SK-N-SH (cell line): ENCODE results near the gene MACROD1. TPM values are rescaled to one million over a fixed set of nuclear protein-coding genes. Genes with fewer than 3 reads are reported as not detected.

Experiments used
- CTCF ChIA-PET: fragments of 300-600, 350-600 bp; formaldehyde crosslinking; extraction: SDS; loops from one replicate; lab custom pipeline; 2021; lab: Yijun Ruan, JAX
- POLR2A ChIA-PET: fragments of 350-600 bp; sonication (Branson Sonifier 250); formaldehyde crosslinking; extraction: SDS; loops from one replicate; lab custom pipeline; 2020; ENCODE audit warnings: antibody characterized with exemption, inconsistent platforms; lab: Yijun Ruan, JAX
- DNase-seq: peaks from one replicate; pipeline ENCODE4 v3.0.0; 2012
- H2AFZ ChIP-seq: fragments of 200-600 bp; sonication (generic); 2 replicates; pipeline ENCODE4 v1.8.1; 2016; ENCODE audit warnings: antibody characterized with exemption, mild to moderate bottlenecking, low read depth
- H3F3A ChIP-seq: fragments of 200-600 bp; sonication (generic); replicated peaks from 2 replicates; pipeline ENCODE3; 2016; ENCODE audit warnings: antibody characterized with exemption, mild to moderate bottlenecking; ENCODE audit not compliant: insufficient read depth
- H3K27ac ChIP-seq, 2 experiments: fragments of 200-500 bp in 1 of 2; fragments of 200-600 bp in 1 of 2; sonication (Bioruptor generic) in 1 of 2; sonication (generic), shearing (Covaris generic) in 1 of 2; 2 replicates each; pipeline versions ENCODE4 v1.5.1 to v1.6.1; 2014 to 2016; ENCODE audit warnings: low read depth in 2 of 2, inconsistent platforms in 1 of 2, low read length in 1 of 2, mild to moderate bottlenecking in 1 of 2, mixed read lengths in 1 of 2
- H3K27me3 ChIP-seq: fragments of 200-600 bp; sonication (generic), shearing (Covaris generic); 2 replicates; pipeline ENCODE4 v1.6.1; 2016; ENCODE audit warnings: mixed run types; ENCODE audit not compliant: insufficient read depth
- H3K36me3 ChIP-seq, 2 experiments: fragments of 200-500 bp in 1 of 2; fragments of 200-600 bp in 1 of 2; sonication (Bioruptor generic) in 1 of 2; sonication (generic) in 1 of 2; replicated peaks in 1 of 2; 2 replicates each; pipeline versions ENCODE3 to v1.5.1; 2014 to 2016; ENCODE audit warnings: low read length in 1 of 2, mild to moderate bottlenecking in 1 of 2; ENCODE audit not compliant: insufficient read depth in 2 of 2, control insufficient read depth in 1 of 2
- H3K4me1 ChIP-seq, 2 experiments: fragments of 200-500 bp in 1 of 2; fragments of 200-600 bp in 1 of 2; sonication (Bioruptor generic) in 1 of 2; sonication (generic), shearing (Covaris generic) in 1 of 2; 2 replicates each; pipeline versions ENCODE4 v1.5.1 to v1.6.1; 2014 to 2016; ENCODE audit warnings: low read depth in 1 of 2, low read length in 1 of 2, mixed run types in 1 of 2; ENCODE audit not compliant: insufficient read depth in 2 of 2, control insufficient read depth in 1 of 2
- H3K4me2 ChIP-seq: fragments of 200-600 bp; sonication (generic), shearing (Covaris generic); 2 replicates; pipeline ENCODE4 v1.6.1; 2017; ENCODE audit warnings: mixed run types
- H3K4me3 ChIP-seq, 2 experiments: fragments of 200-500 bp in 1 of 2; fragments of 200-600 bp in 1 of 2; sonication (Bioruptor generic) in 1 of 2; sonication (generic), shearing (Covaris generic) in 1 of 2; 2 replicates each; pipeline versions ENCODE4 v1.5.1 to v1.8.1; 2014 to 2016; ENCODE audit warnings: low read depth in 2 of 2, inconsistent platforms in 1 of 2, low read length in 1 of 2, mild to moderate bottlenecking in 1 of 2, mixed read lengths in 1 of 2, moderate library complexity in 1 of 2
- H3K79me2 ChIP-seq: fragments of 200-600 bp; sonication (generic); 2 replicates; pipeline ENCODE4 v1.8.1; 2017; ENCODE audit warnings: mild to moderate bottlenecking; ENCODE audit not compliant: insufficient read depth
- H3K9ac ChIP-seq: fragments of 200-600 bp; sonication (generic); 2 replicates; pipeline ENCODE4 v1.6.1; 2017; ENCODE audit warnings: mixed run types
- H3K9me2 ChIP-seq: fragments of 200-600 bp; sonication (generic); 2 replicates; pipeline ENCODE4 v1.6.1; 2017; ENCODE audit warnings: mixed run types
- H3K9me3 ChIP-seq: fragments of 200-600 bp; sonication (generic); 2 replicates; pipeline ENCODE4 v1.6.1; 2017; ENCODE audit warnings: mixed run types, mild to moderate bottlenecking, moderate library complexity
- H4K20me1 ChIP-seq: fragments of 200-600 bp; sonication (generic); 2 replicates; pipeline ENCODE4 v1.6.1; 2017; ENCODE audit warnings: mild to moderate bottlenecking, mixed run types; ENCODE audit not compliant: insufficient read depth
- CHD2 ChIP-seq: fragments of 150-350 bp; IDR thresholded peaks from 2 replicates; pipeline ENCODE4 v1.6.1; 2018; ENCODE audit warnings: low read length; ENCODE audit not compliant: partially characterized antibody
- FOXM1 ChIP-seq: IDR thresholded peaks from 2 replicates; pipeline ENCODE4 v1.4.0; 2012; ENCODE audit warnings: low read depth, mild to moderate bottlenecking
- GABPA ChIP-seq: IDR thresholded peaks from 2 replicates; pipeline ENCODE4 v1.4.0; 2012; ENCODE audit warnings: low read depth, mild to moderate bottlenecking
- GATA2 ChIP-seq: sonication (generic); formaldehyde crosslinking; IDR thresholded peaks from 2 replicates; pipeline ENCODE4 v1.5.0; 2020; ENCODE audit warnings: mild to moderate bottlenecking, missing genetic modification reagents
- JUND ChIP-seq: IDR thresholded peaks from 2 replicates; pipeline ENCODE4 v1.4.0; 2012
- TAF1 ChIP-seq: IDR thresholded peaks from 2 replicates; pipeline ENCODE4 v1.6.1; 2012; ENCODE audit warnings: low read depth, mild to moderate bottlenecking, low read length, moderate library complexity, borderline replicate concordance
- TEAD4 ChIP-seq: IDR thresholded peaks from 2 replicates; pipeline ENCODE4 v1.4.0; 2012; ENCODE audit warnings: mild to moderate bottlenecking, borderline replicate concordance; ENCODE audit not compliant: insufficient read depth
- WGBS: methylation state at CpG from one replicate; pipeline ENCODE4 v1.1.6; 2017; ENCODE audit warnings: low lambda C conversion rate; 5-methylcytosine and 5-hydroxymethylcytosine counted together
- polyA plus RNA-seq, 3 experiments: library from polyadenylated mRNA; depleted of rRNA; stranded (reverse); fragments of >200 nt; gene quantifications; 2 replicates each; pipeline ENCODE4 v1.2.3, GENCODE V29; 2012
- TF ChIP-seq, protein P1 (sequence below): IDR thresholded peaks from 2 replicates; pipeline ENCODE4 v1.4.0; 2012; ENCODE audit warnings: low read depth, borderline replicate concordance
- TF ChIP-seq, protein P2 (sequence below): IDR thresholded peaks from 2 replicates; pipeline ENCODE4 v1.4.0; 2012; ENCODE audit warnings: low read depth, borderline replicate concordance
- TF ChIP-seq, protein P3 (sequence below): fragments of 200-600 bp; sonication (generic); IDR thresholded peaks from 2 replicates; pipeline ENCODE4 v1.6.1; 2017; ENCODE audit warnings: antibody characterized with exemption, mild to moderate bottlenecking, moderate library complexity

The MACROD1 gene
- polyA plus RNA-seq, 1 of the 3 experiments (the other 2 are of a cell fraction) = 49.1 TPM

DNA sequence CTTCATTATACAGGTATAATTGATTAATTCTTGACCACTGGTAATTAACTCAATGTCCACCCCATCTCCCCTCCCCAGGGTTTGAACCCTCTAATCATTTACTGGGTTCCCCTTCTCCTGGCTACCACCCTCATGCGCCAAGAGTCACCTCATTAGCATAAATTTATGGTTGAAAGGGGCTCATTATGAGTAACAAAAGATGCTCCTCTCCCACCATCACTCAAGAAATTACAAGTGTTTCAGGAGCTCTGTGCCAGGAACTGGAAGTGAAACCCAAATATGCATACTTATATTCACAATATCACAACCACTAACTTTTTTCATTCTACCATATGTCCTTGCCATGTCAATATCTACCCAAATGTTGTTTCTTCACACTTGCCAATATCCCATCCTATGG is 12.3 kb upstream of the MACROD1 start (continued):
- TF ChIP-seq CHD2 (no peak), TEAD4 (no peak), TAF1 (no peak)
- TF ChIP-seq, protein P1, sequence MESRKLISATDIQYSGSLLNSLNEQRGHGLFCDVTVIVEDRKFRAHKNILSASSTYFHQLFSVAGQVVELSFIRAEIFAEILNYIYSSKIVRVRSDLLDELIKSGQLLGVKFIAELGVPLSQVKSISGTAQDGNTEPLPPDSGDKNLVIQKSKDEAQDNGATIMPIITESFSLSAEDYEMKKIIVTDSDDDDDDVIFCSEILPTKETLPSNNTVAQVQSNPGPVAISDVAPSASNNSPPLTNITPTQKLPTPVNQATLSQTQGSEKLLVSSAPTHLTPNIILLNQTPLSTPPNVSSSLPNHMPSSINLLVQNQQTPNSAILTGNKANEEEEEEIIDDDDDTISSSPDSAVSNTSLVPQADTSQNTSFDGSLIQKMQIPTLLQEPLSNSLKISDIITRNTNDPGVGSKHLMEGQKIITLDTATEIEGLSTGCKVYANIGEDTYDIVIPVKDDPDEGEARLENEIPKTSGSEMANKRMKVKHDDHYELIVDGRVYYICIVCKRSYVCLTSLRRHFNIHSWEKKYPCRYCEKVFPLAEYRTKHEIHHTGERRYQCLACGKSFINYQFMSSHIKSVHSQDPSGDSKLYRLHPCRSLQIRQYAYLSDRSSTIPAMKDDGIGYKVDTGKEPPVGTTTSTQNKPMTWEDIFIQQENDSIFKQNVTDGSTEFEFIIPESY = no peak

DNA sequence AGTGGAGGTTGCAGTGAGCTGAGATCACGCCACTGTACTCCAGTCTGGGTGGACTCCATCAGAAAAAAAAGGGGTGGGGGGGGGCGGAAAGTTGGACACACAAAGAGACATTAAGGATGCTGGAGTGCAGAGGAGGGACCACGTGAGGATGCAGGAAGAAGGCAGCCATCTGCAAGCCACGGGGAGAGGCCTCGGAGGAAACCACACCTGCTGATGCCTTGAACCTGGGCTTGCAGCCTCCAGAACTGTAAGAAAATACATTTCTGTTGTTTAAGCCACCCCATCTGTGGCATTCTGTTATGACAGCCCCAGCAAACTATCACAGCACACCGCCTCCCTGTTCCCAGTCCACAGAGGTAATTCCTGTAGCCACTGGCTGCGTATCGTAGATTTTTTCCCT is 10.8 kb upstream of the MACROD1 start:
- POLR2A ChIA-PET = interaction anchor here (0.6 kb wide), 1 partner anchor 319 kb away, joined by 4 read pairs; no protein-coding TSS in a partner anchor
- TF ChIP-seq JUND (no peak), TAF1 (no peak), FOXM1 (no peak), GATA2 (CRISPR knock-in tag) (no peak), CHD2 (no peak), GABPA (no peak)
- TF ChIP-seq, protein P2, sequence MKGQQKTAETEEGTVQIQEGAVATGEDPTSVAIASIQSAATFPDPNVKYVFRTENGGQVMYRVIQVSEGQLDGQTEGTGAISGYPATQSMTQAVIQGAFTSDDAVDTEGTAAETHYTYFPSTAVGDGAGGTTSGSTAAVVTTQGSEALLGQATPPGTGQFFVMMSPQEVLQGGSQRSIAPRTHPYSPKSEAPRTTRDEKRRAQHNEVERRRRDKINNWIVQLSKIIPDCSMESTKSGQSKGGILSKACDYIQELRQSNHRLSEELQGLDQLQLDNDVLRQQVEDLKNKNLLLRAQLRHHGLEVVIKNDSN = no peak
- TF ChIP-seq, protein P3, sequence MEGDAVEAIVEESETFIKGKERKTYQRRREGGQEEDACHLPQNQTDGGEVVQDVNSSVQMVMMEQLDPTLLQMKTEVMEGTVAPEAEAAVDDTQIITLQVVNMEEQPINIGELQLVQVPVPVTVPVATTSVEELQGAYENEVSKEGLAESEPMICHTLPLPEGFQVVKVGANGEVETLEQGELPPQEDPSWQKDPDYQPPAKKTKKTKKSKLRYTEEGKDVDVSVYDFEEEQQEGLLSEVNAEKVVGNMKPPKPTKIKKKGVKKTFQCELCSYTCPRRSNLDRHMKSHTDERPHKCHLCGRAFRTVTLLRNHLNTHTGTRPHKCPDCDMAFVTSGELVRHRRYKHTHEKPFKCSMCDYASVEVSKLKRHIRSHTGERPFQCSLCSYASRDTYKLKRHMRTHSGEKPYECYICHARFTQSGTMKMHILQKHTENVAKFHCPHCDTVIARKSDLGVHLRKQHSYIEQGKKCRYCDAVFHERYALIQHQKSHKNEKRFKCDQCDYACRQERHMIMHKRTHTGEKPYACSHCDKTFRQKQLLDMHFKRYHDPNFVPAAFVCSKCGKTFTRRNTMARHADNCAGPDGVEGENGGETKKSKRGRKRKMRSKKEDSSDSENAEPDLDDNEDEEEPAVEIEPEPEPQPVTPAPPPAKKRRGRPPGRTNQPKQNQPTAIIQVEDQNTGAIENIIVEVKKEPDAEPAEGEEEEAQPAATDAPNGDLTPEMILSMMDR = no peak

More for the DNA sequence above, 10.8 kb upstream of the MACROD1 start:
- no peak overlapping the region for H2AFZ ChIP-seq
- no peaks in the 10 kb centered on the region for H3K36me3 ChIP-seq
- no peak overlapping the region for H3K9ac ChIP-seq
- peaks cover 16% of the 10 kb centered on the region for H3F3A ChIP-seq
- peaks cover 9% of the 10 kb centered on the region; the same call in 1 of the 2 replicates for H3K79me2 ChIP-seq
- H4K20me1 ChIP-seq = no peaks in the 10 kb centered on the region
- CTCF ChIA-PET = no interaction called here
- no peak overlapping the region for H3K4me3 ChIP-seq
- DNase-seq = no peak
- no peaks in the 10 kb centered on the region for H3K9me3 ChIP-seq
- no peaks in the 10 kb centered on the region for H3K27me3 ChIP-seq
- H3K27ac ChIP-seq = no peak overlapping the region
- 92% methylated on average over 8 of the region's 8 CpGs for WGBS
- peaks cover 11 to 15% of the 10 kb centered on the region in 2 experiments; a peak in 3 of 4 replicates for H3K4me1 ChIP-seq
- H3K9me2 ChIP-seq = no peaks in the 10 kb centered on the region
- H3K4me2 ChIP-seq = no peak overlapping the region
